GM12891 (cell line): ENCODE results near the gene RNLS.
A peak's percentile ranks its signal among the peaks of the same experiment; 100 is the strongest.

Source experiments
- DNase-seq: peaks from one replicate; pipeline ENCODE4 v3.0.0; 2011; ENCODE audit warnings: low spot score; ENCODE audit not compliant: insufficient read length
- FAIRE-seq: peaks from 2 replicates; lab custom pipeline; 2011; peaks lifted over from hg19 to GRCh38; lab: Jason Lieb, UNC
- PAX5 ChIP-seq: IDR thresholded peaks from 2 replicates; pipeline ENCODE4 v1.6.1; 2011; ENCODE audit warnings: low read length, moderate library complexity, mild to moderate bottlenecking; ENCODE audit not compliant: insufficient read depth, severe bottlenecking
- POLR2A ChIP-seq: IDR thresholded peaks from 2 replicates; pipeline ENCODE4 v1.6.1; 2011; ENCODE audit warnings: low read depth, low read length, control low read depth
- POLR2AphosphoS5 ChIP-seq: IDR thresholded peaks from 2 replicates; pipeline ENCODE4 v1.6.1; 2011; ENCODE audit warnings: low read depth, low read length, control low read depth
- POU2F2 ChIP-seq: IDR thresholded peaks from 2 replicates; pipeline ENCODE4 v1.6.1; 2011; ENCODE audit warnings: low read depth, mild to moderate bottlenecking, control low read depth, low read length, moderate library complexity
- SPI1 ChIP-seq: IDR thresholded peaks from 2 replicates; pipeline ENCODE4 v1.6.1; 2011; ENCODE audit warnings: low read depth, low read length, control low read depth
- TAF1 ChIP-seq: IDR thresholded peaks from 2 replicates; pipeline ENCODE4 v1.6.1; 2011; ENCODE audit warnings: low read depth, low read length, control low read depth

RNLS gene

GRCh38 chr10:88337134-88337533 is 246.0 kb downstream of the RNLS start:
- FAIRE-seq (peak; percentile 72), DNase-seq (no peak)
- TF ChIP-seq SPI1 (0 out of 2 replicates have a peak, but pooled peaks have one; percentile 10), TAF1 (no peak), POU2F2 (no peak), PAX5 (no peak)

- FAIRE-seq (no peak), DNase-seq (no peak)
- TF ChIP-seq PAX5 = no peak
- TF ChIP-seq POLR2AphosphoS5 = no peak
- TF ChIP-seq POLR2A = no peak
- no peak for TF ChIP-seq TAF1
- no peak for TF ChIP-seq SPI1
- TF ChIP-seq POU2F2 = no peak
Measured at GRCh38 chr10:88336334-88336733, 246.8 kb downstream of the RNLS start.

- no peak for TF ChIP-seq POU2F2
- no peak for TF ChIP-seq TAF1
- TF ChIP-seq SPI1 = no peak
- TF ChIP-seq POLR2AphosphoS5 = no peak
- no peak for TF ChIP-seq POLR2A
- FAIRE-seq (no peak), DNase-seq (no peak)
Measured at GRCh38 chr10:88333248-88333630, 249.9 kb downstream of the RNLS start.

- peak; percentile 11; the same call in 1 of the 2 replicates for TF ChIP-seq SPI1
- TF ChIP-seq TAF1 = no peak
- FAIRE-seq = peak; percentile 56
- DNase-seq = no peak
Measured at GRCh38 chr10:88332503-88333247, 250.4 kb downstream of the RNLS start.

GRCh38 chr10:88330174-88330573 is 252.9 kb downstream of the RNLS start:
- DNase-seq = no peak
- no peak for FAIRE-seq
- TF ChIP-seq POLR2AphosphoS5 = no peak
- TF ChIP-seq POLR2A = no peak
- TF ChIP-seq POU2F2 = no peak
- no peak for TF ChIP-seq SPI1
- TF ChIP-seq PAX5 = no peak
- no peak for TF ChIP-seq TAF1

- FAIRE-seq (no peak), DNase-seq (no peak)
- TF ChIP-seq SPI1 (0 out of 2 replicates have a peak, but pooled peaks have one; percentile 2), PAX5 (no peak)
Measured at GRCh38 chr10:88322324-88323063, 260.6 kb downstream of the RNLS start.

GRCh38 chr10:88319960-88320517 is 263.1 kb downstream of the RNLS start:
- DNase-seq (no peak), FAIRE-seq (no peak)
- TF ChIP-seq POU2F2 = no peak
- no peak for TF ChIP-seq TAF1
- TF ChIP-seq PAX5 = no peak
- no peak for TF ChIP-seq POLR2AphosphoS5
- TF ChIP-seq POLR2A = no peak
- no peak for TF ChIP-seq SPI1

GRCh38 chr10:88318803-88319202 is 264.3 kb downstream of the RNLS start:
- FAIRE-seq (peak; percentile 73), DNase-seq (no peak)

GRCh38 chr10:88317099-88317498 is 266.0 kb downstream of the RNLS start:
- TF ChIP-seq POLR2AphosphoS5 (no peak), POU2F2 (no peak), PAX5 (no peak), TAF1 (no peak), POLR2A (no peak), SPI1 (no peak)

More at GRCh38 chr10:88318803-88319202, 264.3 kb downstream of the RNLS start:
- TF ChIP-seq SPI1 (no peak), POLR2AphosphoS5 (no peak), POU2F2 (no peak), POLR2A (no peak), PAX5 (no peak), TAF1 (no peak)

GRCh38 chr10:88316292-88316861 is 266.7 kb downstream of the RNLS start:
- no peak for FAIRE-seq
- DNase-seq = no peak
- no peak for TF ChIP-seq SPI1
- TF ChIP-seq TAF1 = no peak
- no peak for TF ChIP-seq PAX5
- no peak for TF ChIP-seq POLR2A
- TF ChIP-seq POLR2AphosphoS5 = no peak
- no peak for TF ChIP-seq POU2F2

More at GRCh38 chr10:88317099-88317498, 266.0 kb downstream of the RNLS start:
- FAIRE-seq (no peak), DNase-seq (no peak)
